Transverse colon (tissue), 4 donors: ENCODE data around the gene UBN2. TPM values are rescaled to one million over a fixed set of nuclear protein-coding genes. Genes with fewer than 3 reads are reported as not detected.

Experiments
- DNase-seq: peaks from one replicate; pipeline ENCODE4 v3.0.0-alpha.2; 2019
- H3K27ac ChIP-seq, 4 donors: fragments of 200-600 bp; sonication (generic); 2 replicates each; pipeline ENCODE4 v1.5.1; 2016 to 2018; ENCODE audit warnings: inconsistent platforms in 4 of 4
- H3K27me3 ChIP-seq: fragments of 200-600 bp; sonication (generic); 2 replicates; pipeline ENCODE4 v1.5.1; 2017; ENCODE audit warnings: inconsistent platforms
- H3K36me3 ChIP-seq, 4 donors: fragments of 200-600 bp; sonication (generic); 2 replicates each; pipeline ENCODE4 v1.5.1; 2017 to 2019; ENCODE audit warnings: inconsistent platforms in 4 of 4
- H3K4me1 ChIP-seq, 4 donors: fragments of 200-600 bp; sonication (generic); 2 replicates each; pipeline ENCODE4 v1.5.1; 2017 to 2020; ENCODE audit warnings: inconsistent platforms in 4 of 4
- H3K4me3 ChIP-seq, 4 donors: fragments of 200-600 bp; sonication (generic); 1 replicate in 1 of 4; 2 replicates in 3 of 4; pipeline versions ENCODE4 v1.5.1 to v1.6.1; 2017 to 2019; ENCODE audit warnings: inconsistent platforms in 4 of 4
- H3K9me3 ChIP-seq, 2 donors: fragments of 200-600 bp; sonication (generic); 2 replicates each; pipeline ENCODE4 v1.5.1; 2017 to 2019; ENCODE audit warnings: inconsistent platforms in 2 of 2
- CTCF ChIP-seq, 5 experiments: fragments of 200-600 bp in 3 of 5; fragments of 450-650 bp in 2 of 5; sonication (generic) in 3 of 5; IDR thresholded peaks; 1 replicate in 2 of 5; 2 replicates in 3 of 5; pipeline ENCODE4 v1.5.1; 2016 to 2017; ENCODE audit warnings: antibody characterized with exemption in 5 of 5, inconsistent platforms in 3 of 5, mild to moderate bottlenecking in 2 of 5, moderate library complexity in 1 of 5
- EP300 ChIP-seq: sonication (generic); formaldehyde crosslinking; IDR thresholded peaks from one replicate; pipeline ENCODE4 v1.6.1; 2017; ENCODE audit warnings: antibody characterized with exemption, low read depth
- POLR2A ChIP-seq: fragments of 450-650 bp; IDR thresholded peaks from one replicate; pipeline ENCODE4 v1.6.1; 2016; ENCODE audit warnings: antibody characterized with exemption, mild to moderate bottlenecking, moderate library complexity
- POLR2AphosphoS5 ChIP-seq, 3 donors: sonication (generic); formaldehyde crosslinking; IDR thresholded peaks; one replicate each; pipeline ENCODE4 v1.6.1; 2016; ENCODE audit warnings: antibody characterized with exemption in 3 of 3
- WGBS, 2 donors: methylation state at CpG; one replicate each; pipeline ENCODE4 v1.1.5; 2018; ENCODE audit warnings: low coverage in 1 of 2; 5-methylcytosine and 5-hydroxymethylcytosine counted together
- in situ Hi-C, 4 donors: fragments of 200-750 bp; cut with MboI; loops; one replicate each; pipeline versions ENCODE4 v1.15.0 to v1.15.1; 2017; ENCODE audit warnings: low sequenced_read_pairs in 3 of 4, low pct_ligation_motif_present in 1 of 4, low pct_unique_long_range_greater_than_20kb in 1 of 4
- intact Hi-C: fragments of 100-400 bp; cut with DNase I; formaldehyde crosslinking; loops from one replicate; pipeline ENCODE4 v1.15.1; 2023; ENCODE audit warnings: low total_unique reads
- small RNA-seq, 4 donors: library from RNA; depleted of rRNA; stranded (forward); fragments of <200 nt; gene quantifications; one replicate each; pipeline ENCODE3, GENCODE V24; 2016
- total RNA-seq, 4 donors: library from RNA; depleted of rRNA; stranded (reverse); fragments of >200 nt; gene quantifications; one replicate each; pipeline ENCODE4 v1.1.0, GENCODE V29; 2016

UBN2 gene
- total RNA-seq, 4 donors from 2014 or later = 9.7 to 22.1 (median 13.9) TPM

GRCh38 chr7:139354729-139355128, 123.7 kb downstream of the UBN2 start:
- peaks cover 0 to 15% (median 4%) of the 10 kb centered on the region in 4 donors for H3K4me1 ChIP-seq
- no peak for DNase-seq

GRCh38 chr7:139355320-139355719, 124.3 kb downstream of the UBN2 start:
- 92 to 97% methylated on average over 1 of the region's 1 CpG for WGBS, 2 donors
- Histone ChIP-seq H3K9me3 (no peaks in the 10 kb centered on the region), H3K4me1 (peaks cover 0 to 15% (median 4%) of the 10 kb centered on the region in 4 donors), H3K27ac (no peak overlapping the region), H3K36me3 (no peaks in the 10 kb centered on the region), H3K27me3 (no peaks in the 10 kb centered on the region), H3K4me3 (no peak overlapping the region)
- in situ Hi-C loops (no loop called here), intact Hi-C loops (no loop called here)
- no peak for DNase-seq
- TF ChIP-seq POLR2AphosphoS5 (IDR thresholded peaks at IDR 0.05) (no peak), EP300 (no peak), POLR2A (no peak), CTCF (IDR thresholded peaks at IDR 0.05) (no peak)

More at GRCh38 chr7:139354729-139355128, 123.7 kb downstream of the UBN2 start:
- intact Hi-C loops (no loop called here), in situ Hi-C loops (no loop called here)
- Histone ChIP-seq H3K4me3 (no peak overlapping the region), H3K36me3 (no peaks in the 10 kb centered on the region), H3K9me3 (no peaks in the 10 kb centered on the region), H3K27me3 (no peaks in the 10 kb centered on the region), H3K27ac (no peak overlapping the region)
- WGBS, 2 donors = 88 to 98% methylated on average over 1 to 2 of the region's 2 CpGs
- no peak for TF ChIP-seq POLR2A
- no peak for TF ChIP-seq CTCF (IDR thresholded peaks at IDR 0.05)
- no peak for TF ChIP-seq EP300
- TF ChIP-seq POLR2AphosphoS5 (IDR thresholded peaks at IDR 0.05) = no peak

Small RNA genes within 50 kb of the gene (small RNA-seq; reads per million reads assigned to genes)
- gene AC009220.1 = 0 reads per million in 4 donors
- 0 reads per million in 4 donors for gene RNU6-206P

Other genes starting within 250 kb of the UBN2 start
- 1 to 10 TPM in 2 of 4 donors, under 1 TPM in 2; 0.37 to 1.5 (median 0.93) TPM for gene KIAA1549, start 249.8 kb upstream of the UBN2 start, total RNA-seq
- gene ZC3HAV1L, start 195.2 kb upstream of the UBN2 start, total RNA-seq = 10 to 100 TPM in 2 of 4 donors, 1 to 10 TPM in 2; 5.2 to 71.4 (median 14.7) TPM
- 10 to 100 TPM; 11.7 to 40.6 (median 34.5) TPM for gene ZC3HAV1, start 121.5 kb upstream of the UBN2 start, total RNA-seq
- gene FMC1, start 110.1 kb downstream of the UBN2 start, total RNA-seq = 10 to 100 TPM in 1 of 4 donors, 1 to 10 TPM in 1, not detected in 2; 7.3 to 21.6 TPM
- gene LUC7L2, start 128.7 kb downstream of the UBN2 start, total RNA-seq = 100 to 1,000 TPM in 1 of 4 donors, 10 to 100 TPM in 3; 57.3 to 111 (median 76.9) TPM